Activated CD4-positive, alpha-beta T cell treated with anti-CD3 and anti-CD28 coated beads, Interleukin-2, Interleukin-6, amounts not matched to agents 100 ng/mL and 50 ng/mL, durations not matched to agents 16 hours and 8 hours (primary cell): ENCODE results near the gene PSMD10.

Experiments used
- DNase-seq: peaks from one replicate; pipeline ENCODE4 v3.0.0-alpha.2; 2020

PSMD10 gene

GRCh38 chrX:108091264-108091877 is at the start of gene PSMD10, which contains the start of gene ATG4A:
Gene PSMD10 (minus strand): TSS chrX:108091542. CDS start chrX:108091520, 22 bp downstream.
Gene ATG4A (plus strand): TSS chrX:108091778. CDS start chrX:108091827, 49 bp downstream.
- DNase-seq: peak; percentile 93

- DNase-seq: peak; percentile 26
Measured at GRCh38 chrX:108138814-108139702, 47.7 kb upstream of the PSMD10 start.

GRCh38 chrX:108134724-108135123 is 43.4 kb upstream of the PSMD10 start:
- DNase-seq: no peak

- DNase-seq: no peak
Measured at GRCh38 chrX:108132876-108133275, 41.5 kb upstream of the PSMD10 start.

- DNase-seq: no peak
Measured at GRCh38 chrX:108132034-108132433, 40.7 kb upstream of the PSMD10 start.

- DNase-seq: no peak
Measured at GRCh38 chrX:108131471-108131870, 40.1 kb upstream of the PSMD10 start.

- DNase-seq: no peak
Measured at GRCh38 chrX:108130889-108131288, 39.5 kb upstream of the PSMD10 start.

GRCh38 chrX:108127152-108127551 is 35.8 kb upstream of the PSMD10 start:
- no peak for DNase-seq

GRCh38 chrX:108126661-108127060 is 35.3 kb upstream of the PSMD10 start:
- DNase-seq: no peak

GRCh38 chrX:108123591-108124366 is 32.4 kb upstream of the PSMD10 start:
- DNase-seq: no peak

GRCh38 chrX:108122748-108123147 is 31.4 kb upstream of the PSMD10 start:
- no peak for DNase-seq

- DNase-seq: no peak
Measured at GRCh38 chrX:108121291-108121690, 29.9 kb upstream of the PSMD10 start.

- no peak for DNase-seq
Measured at GRCh38 chrX:108117988-108118387, 26.6 kb upstream of the PSMD10 start.

GRCh38 chrX:108114541-108114940 is 23.2 kb upstream of the PSMD10 start:
- DNase-seq: no peak

- no peak for DNase-seq
Measured at GRCh38 chrX:108105473-108105872, 14.1 kb upstream of the PSMD10 start.

- DNase-seq: no peak
Measured at GRCh38 chrX:108097380-108097779, 6.0 kb upstream of the PSMD10 start.

GRCh38 chrX:108091878-108092291 is 543 bp upstream of the PSMD10 start:
- no peak for DNase-seq

GRCh38 chrX:108090491-108091263 is 665 bp downstream of the PSMD10 start:
- no peak for DNase-seq

- DNase-seq: no peak
Measured at GRCh38 chrX:108088511-108088910, 2.8 kb downstream of the PSMD10 start.

- DNase-seq: no peak
Measured at GRCh38 chrX:108087792-108088191, 3.5 kb downstream of the PSMD10 start.

- DNase-seq: no peak
Measured at GRCh38 chrX:108081110-108081509, 10.2 kb downstream of the PSMD10 start.

- DNase-seq: no peak
Measured at GRCh38 chrX:108072746-108073145, 18.6 kb downstream of the PSMD10 start.

GRCh38 chrX:108071578-108071977 is 19.8 kb downstream of the PSMD10 start:
- no peak for DNase-seq
